DMS79 (cell line): Measurements from ENCODE around the gene C6orf118.

Experiments
- DNase-seq: peaks from one replicate; lab custom pipeline; 2025; lab: John Stamatoyannopoulos, UW

Gene C6orf118

DNA sequence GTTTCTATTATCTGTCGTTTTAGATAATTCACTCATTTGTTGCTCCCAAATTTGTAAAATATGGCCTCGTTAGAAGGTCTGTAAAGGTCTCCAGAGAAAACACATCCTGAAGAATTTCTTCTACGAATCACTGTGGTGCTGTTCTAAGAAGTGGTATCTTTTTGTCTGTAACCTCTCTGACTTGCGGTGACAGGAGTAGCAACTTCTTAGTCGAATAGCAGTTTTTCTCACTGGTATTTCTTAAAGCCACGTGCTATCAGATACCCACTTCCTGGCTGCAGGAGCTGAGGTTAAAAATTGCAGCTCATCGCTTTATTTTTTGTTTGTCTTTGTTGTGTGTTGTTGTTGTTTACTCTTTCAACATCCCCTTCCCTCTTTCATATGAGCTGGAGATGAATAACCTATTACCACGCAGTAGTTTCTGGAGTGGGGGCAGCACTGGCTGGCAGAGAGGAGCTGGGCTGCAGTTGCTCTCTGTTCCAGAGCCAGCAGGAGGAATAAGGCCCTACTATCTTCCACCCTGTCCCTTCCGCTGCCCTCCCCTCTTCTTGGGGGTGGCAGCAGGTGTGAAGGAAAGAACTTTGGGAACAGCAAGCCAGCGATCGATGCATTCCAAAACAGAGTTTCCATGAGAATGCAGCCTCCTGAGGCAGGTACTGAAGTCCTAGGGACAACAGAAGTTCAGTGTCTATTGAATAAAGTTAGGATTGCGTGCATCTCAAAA, 64.7 kb downstream of the C6orf118 start:
- DNase-seq: no peak

DNA sequence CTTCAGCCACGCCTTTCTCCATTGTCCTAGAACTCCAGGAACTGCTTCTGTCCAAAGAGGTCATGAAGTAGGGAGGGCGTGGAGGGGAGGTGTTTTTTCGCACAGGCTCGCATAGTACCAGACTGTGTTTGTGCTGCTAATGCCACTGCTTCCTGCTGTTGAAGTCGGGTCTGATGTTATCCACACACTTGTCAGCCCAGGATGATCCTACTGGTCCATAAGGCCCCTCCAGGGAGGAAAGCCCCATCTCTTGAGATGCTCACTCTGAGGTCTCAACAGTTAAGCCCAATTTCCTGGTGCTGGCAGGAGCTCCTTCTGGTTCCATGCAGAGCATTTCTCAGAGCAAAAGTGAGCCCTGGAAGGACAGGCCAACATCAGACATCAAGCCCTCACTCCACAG, 65.6 kb downstream of the C6orf118 start:
- no peak for DNase-seq

- no peak for DNase-seq
Observed at GRCh38 chr6:165236326-165236725, 73.1 kb downstream of the C6orf118 start.

DNA sequence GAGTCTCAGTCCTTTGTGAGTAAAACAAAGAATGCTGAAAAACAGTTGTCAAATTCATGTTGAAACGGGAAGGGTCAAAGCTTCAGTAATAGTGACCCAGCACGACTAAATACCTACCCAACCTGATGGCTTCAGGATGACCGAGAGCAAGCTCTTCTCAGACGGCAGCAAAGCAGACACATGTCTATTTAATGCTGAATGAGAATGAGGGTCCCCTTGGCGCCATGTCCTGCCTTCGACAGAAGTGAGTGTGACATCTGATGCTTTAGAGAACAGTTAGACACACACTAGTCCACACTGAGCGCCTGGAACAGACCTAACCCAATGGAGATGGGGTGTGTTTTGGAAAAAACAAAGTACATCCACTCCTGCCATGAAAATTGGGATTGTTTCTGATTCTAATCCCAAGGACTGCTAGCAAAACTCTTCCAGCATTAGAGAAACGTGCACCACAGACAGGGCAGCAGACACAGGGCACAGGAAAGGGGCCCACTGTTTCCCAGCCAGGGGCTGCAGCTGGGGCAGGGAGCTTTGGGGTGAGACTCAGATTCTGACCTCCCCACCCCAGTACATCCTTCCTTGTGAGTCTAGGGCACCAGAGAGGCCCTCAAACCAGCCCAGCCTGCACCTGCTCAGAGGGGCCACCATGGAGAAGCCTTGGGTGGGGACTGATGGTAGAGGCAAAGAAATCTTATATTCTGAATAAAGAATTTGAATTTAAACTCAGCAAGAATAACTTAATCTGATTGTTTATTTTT, 76.5 kb downstream of the C6orf118 start:
- no peak for DNase-seq

DNA sequence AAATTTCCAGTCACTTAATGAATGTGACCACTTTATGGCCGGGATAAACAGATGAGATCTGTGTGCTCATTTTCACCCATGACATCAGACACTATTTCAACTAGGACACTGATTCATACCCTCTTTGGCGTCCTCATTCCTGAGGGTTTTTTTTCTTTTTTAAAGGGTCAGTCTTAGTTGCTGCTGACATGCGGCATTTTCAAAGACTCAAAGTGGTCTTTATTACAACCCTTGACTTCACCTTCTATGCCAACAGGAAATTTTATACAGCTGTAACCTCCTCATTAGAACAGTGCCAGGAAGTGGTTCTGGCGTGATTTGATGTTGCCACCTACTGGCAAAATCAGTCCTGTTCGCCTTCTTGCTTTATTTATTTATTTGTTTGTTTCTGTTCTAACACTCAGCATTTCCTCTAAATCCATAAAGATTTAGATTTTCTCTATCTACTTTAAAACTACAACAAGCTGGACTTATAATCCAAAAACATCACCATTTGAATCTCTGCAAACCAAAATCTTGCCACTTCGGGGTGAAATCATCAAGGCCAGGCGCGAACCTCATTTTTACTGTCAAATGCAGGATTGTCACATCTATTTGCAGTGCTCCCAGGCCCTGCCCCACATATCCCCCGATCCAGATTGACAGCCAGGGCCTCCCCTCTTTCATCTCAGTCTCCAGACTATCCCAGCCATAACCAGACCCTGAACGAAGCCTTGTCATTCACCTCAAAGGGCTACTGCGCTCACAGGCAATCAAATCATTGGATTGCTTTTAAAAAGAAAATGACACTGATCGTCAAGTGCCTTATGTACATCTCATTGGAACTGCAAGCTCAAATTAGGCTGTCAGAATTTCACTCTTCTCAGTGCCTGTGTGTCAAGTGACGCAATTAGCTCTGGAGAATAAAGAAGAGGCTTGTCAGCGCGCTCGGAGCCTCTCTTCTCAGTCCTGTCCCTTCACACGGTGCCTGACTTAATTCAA, 77.5 kb downstream of the C6orf118 start:
- no peak for DNase-seq

- DNase-seq: no peak
Observed at GRCh38 chr6:165231177-165231576, 78.2 kb downstream of the C6orf118 start.
